Osteoblast (primary cell): ENCODE data around the gene SEPTIN1. TPM values are rescaled to one million over a fixed set of nuclear protein-coding genes. Genes with fewer than 3 reads are reported as not detected.
"Not testable (repeated sequence)": the region's sequence is repeated elsewhere in the genome, so short reads cannot be mapped to it uniquely, and the experiment has no call there.

ENCODE experiments used
- DNase-seq: peaks from one replicate; pipeline ENCODE4 v3.0.0; 2011; ENCODE audit warnings: low spot score, mixed read lengths; ENCODE audit not compliant: insufficient read length; ENCODE audit errors: missing footprints
- H2AFZ ChIP-seq: 2 replicates; pipeline ENCODE4 v1.6.0; 2011; ENCODE audit warnings: mild to moderate bottlenecking, low read length
- H3K27ac ChIP-seq: 2 replicates; pipeline ENCODE4 v1.5.1; 2011; ENCODE audit warnings: mild to moderate bottlenecking, low read depth, low read length, moderate library complexity
- H3K27me3 ChIP-seq: 2 replicates; pipeline ENCODE4 v1.6.0; 2012; ENCODE audit warnings: mild to moderate bottlenecking, control low read depth, inconsistent platforms, low read length, moderate library complexity; ENCODE audit not compliant: insufficient read depth
- H3K36me3 ChIP-seq: 2 replicates; pipeline ENCODE4 v1.5.1; 2011; ENCODE audit warnings: mild to moderate bottlenecking, low read length, control low read depth, moderate library complexity; ENCODE audit not compliant: insufficient read depth
- H3K4me1 ChIP-seq: 2 replicates; pipeline ENCODE4 v1.5.1; 2011; ENCODE audit warnings: mild to moderate bottlenecking, low read length, control low read depth, moderate library complexity; ENCODE audit not compliant: insufficient read depth
- H3K4me2 ChIP-seq: 2 replicates; pipeline ENCODE4 v1.6.0; 2011; ENCODE audit warnings: mild to moderate bottlenecking, low read length; ENCODE audit not compliant: insufficient read depth
- H3K4me3 ChIP-seq: fragments of 200-600 bp; sonication (generic); 3 replicates; pipeline ENCODE4 v1.5.1; 2012; ENCODE audit warnings: mild to moderate bottlenecking, low read length, inconsistent platforms; ENCODE audit not compliant: insufficient read depth
- H3K79me2 ChIP-seq: 2 replicates; pipeline ENCODE4 v1.6.0; 2012; ENCODE audit warnings: mild to moderate bottlenecking, low read length, control low read depth, inconsistent platforms; ENCODE audit not compliant: insufficient read depth
- H3K9me3 ChIP-seq: 2 replicates; pipeline ENCODE4 v1.5.1; 2011; ENCODE audit warnings: low read depth, low read length, control low read depth
- H4K20me1 ChIP-seq: 2 replicates; pipeline ENCODE4 v1.6.0; 2012; ENCODE audit warnings: mild to moderate bottlenecking, low read length, control low read depth; ENCODE audit not compliant: insufficient read depth
- small RNA-seq: library from RNA; depleted of rRNA; stranded (forward); fragments of <200 nt; gene quantifications from one replicate; pipeline ENCODE3, GENCODE V24; 2012
- total RNA-seq: library from RNA; depleted of rRNA; stranded (reverse); fragments of >200 nt; gene quantifications from 2 replicates; pipeline ENCODE4 v1.2.3, GENCODE V29; 2012

SEPTIN1 gene
- total RNA-seq, 1 donor, result not detected

GRCh38 chr16:30334473-30334989, 47.8 kb downstream of the SEPTIN1 start:
- peaks cover 19% of the 10 kb centered on the region for H3K79me2 ChIP-seq
- not testable (repeated sequence) for H2AFZ ChIP-seq, H3K4me1 ChIP-seq, H3K9me3 ChIP-seq, DNase-seq, H3K27ac ChIP-seq, H4K20me1 ChIP-seq, H3K36me3 ChIP-seq, H3K27me3 ChIP-seq
- H3K4me2 ChIP-seq, result peak overlapping the region; percentile 69
- peak overlapping the region; percentile 78 for H3K4me3 ChIP-seq

Small RNA genes lying within 50 kb of the gene (small RNA-seq; reads per million reads assigned to genes)
- 5.4 reads per million, percentile 87 among the genes with 10 or more reads in this experiment for gene RF00406

Other genes starting within 250 kb of the SEPTIN1 start
- 0.36 and 0.59 TPM in 2 replicates for gene CORO1A, start 199.0 kb downstream of the SEPTIN1 start, total RNA-seq
- 26.8 and 64.8 TPM in 2 replicates for gene BOLA2B, start 188.9 kb downstream of the SEPTIN1 start, total RNA-seq
- 19.9 and 23.3 TPM in 2 replicates for gene SLX1A, start 188.7 kb downstream of the SEPTIN1 start, total RNA-seq
- gene SULT1A3, start 183.3 kb downstream of the SEPTIN1 start, total RNA-seq, result 4.1 and 6.2 TPM in 2 replicates
- gene NPIPB13, start 134.1 kb downstream of the SEPTIN1 start, total RNA-seq, result 5.9 and 7.2 TPM in 2 replicates
- gene CD2BP2, start 27.3 kb downstream of the SEPTIN1 start, total RNA-seq, result 30.9 and 32.9 TPM in 2 replicates
- 26.5 and 31.5 TPM in 2 replicates for gene TBC1D10B, start 12.1 kb downstream of the SEPTIN1 start, total RNA-seq
- gene MYL11, start 7.8 kb downstream of the SEPTIN1 start, total RNA-seq, result not detected in 2 replicates
- gene ZNF48, start 12.9 kb upstream of the SEPTIN1 start, total RNA-seq, result 10.0 and 10.9 TPM in 2 replicates
- 10.9 and 14.8 TPM in 2 replicates for gene ZNF771, start 25.0 kb upstream of the SEPTIN1 start, total RNA-seq
- gene DCTPP1, start 47.5 kb upstream of the SEPTIN1 start, total RNA-seq, result 13.6 and 13.8 TPM in 2 replicates
- 18.0 and 20.3 TPM in 2 replicates for gene SEPHS2, start 63.3 kb upstream of the SEPTIN1 start, total RNA-seq
- gene ITGAL, start 90.2 kb upstream of the SEPTIN1 start, total RNA-seq, result 0.36 TPM in 1 of 2 replicates, not detected in the other
- gene ZNF768, start 144.0 kb upstream of the SEPTIN1 start, total RNA-seq, result 22.7 and 25.0 TPM in 2 replicates
- gene ZNF747, start 152.3 kb upstream of the SEPTIN1 start, total RNA-seq, result 16.6 and 17.1 TPM in 2 replicates
- gene ZNF764, start 175.8 kb upstream of the SEPTIN1 start, total RNA-seq, result 5.3 and 7.6 TPM in 2 replicates
- 10.9 and 12.3 TPM in 2 replicates for gene ZNF688, start 189.2 kb upstream of the SEPTIN1 start, total RNA-seq
- 13.4 and 13.6 TPM in 2 replicates for gene ZNF785, start 203.1 kb upstream of the SEPTIN1 start, total RNA-seq
- 7.1 and 8.3 TPM in 2 replicates for gene ZNF689, start 227.8 kb upstream of the SEPTIN1 start, total RNA-seq